Stimulated activated memory B cell treated with anti-CD40 and anti-IgM and Interleukin-4, amounts not matched to agents 10 μg/mL and 1 μg/mL and 100 μg/mL, for 72 hours (primary cell): ENCODE results near the gene UNC13D.
"Not testable (repeated sequence)": the region's sequence is repeated elsewhere in the genome, so short reads cannot be mapped to it uniquely, and the experiment has no call there.

Experiments
- ATAC-seq: fragments of 150-1000 bp; cut with Tn5 transposase; 2 replicates; pipeline ENCODE4 v1.10.0; 2021
- H3K27ac Mint-ChIP-seq: one replicate; pipeline ENCODE4 v1.8.0; 2022; ENCODE audit warnings: mild to moderate bottlenecking, mixed read lengths
- H3K27me3 Mint-ChIP-seq: one replicate; pipeline ENCODE4 v1.8.0; 2022; ENCODE audit warnings: mixed read lengths
- H3K36me3 Mint-ChIP-seq: one replicate; pipeline ENCODE4 v1.8.0; 2022; ENCODE audit warnings: mixed read lengths
- H3K4me1 Mint-ChIP-seq: one replicate; pipeline ENCODE4 v1.8.0; 2022; ENCODE audit warnings: mixed read lengths
- H3K4me3 Mint-ChIP-seq: one replicate; pipeline ENCODE4 v1.8.0; 2022; ENCODE audit warnings: mild to moderate bottlenecking, moderate library complexity, mixed read lengths
- H3K9me3 Mint-ChIP-seq: one replicate; pipeline ENCODE4 v1.8.0; 2022; ENCODE audit warnings: mixed read lengths

Gene UNC13D

DNA sequence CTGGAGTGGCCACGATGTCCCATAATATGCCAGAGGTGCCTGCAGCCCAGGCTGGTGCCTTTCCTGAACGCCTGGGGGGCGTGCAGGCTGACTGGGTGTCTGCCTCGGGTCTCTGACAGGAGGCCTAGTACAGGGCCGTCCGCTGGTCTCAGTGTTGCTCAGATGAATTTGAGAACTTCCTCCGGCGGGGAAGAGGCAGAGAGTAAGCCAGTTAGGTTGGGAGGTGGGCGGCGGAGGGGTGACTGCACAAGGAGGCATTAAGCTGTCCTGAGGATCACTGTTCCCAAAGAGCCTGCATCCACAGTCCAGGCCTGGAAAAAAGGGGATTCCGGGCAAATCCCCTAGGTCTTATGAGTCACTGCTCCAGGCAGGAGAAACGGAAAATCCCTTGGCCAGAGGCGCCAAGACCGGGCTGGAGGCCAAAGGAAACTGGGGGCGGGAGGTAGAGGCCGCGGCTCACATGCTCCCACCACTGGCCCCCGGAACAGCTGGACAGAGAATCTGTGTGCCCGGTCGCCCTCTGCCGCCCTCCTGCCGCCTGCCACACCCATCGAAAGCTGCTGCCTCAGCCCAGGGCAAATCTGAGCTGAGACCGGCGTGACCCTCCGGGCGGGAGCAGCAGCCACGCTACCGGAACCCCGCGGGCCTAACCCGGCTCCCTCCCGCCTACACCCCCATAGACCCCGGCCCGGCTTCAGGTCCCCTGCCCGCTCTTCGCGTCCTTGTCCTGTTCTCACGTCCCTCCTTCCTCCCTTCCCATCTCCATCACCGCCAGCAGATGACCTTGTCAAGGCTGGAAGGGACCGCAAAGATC, 32.9 kb upstream of the UNC13D start:
- Mint-ChIP-seq H3K9me3 (no peaks in the 10 kb centered on the region), H3K36me3 (no peaks in the 10 kb centered on the region), H3K27ac (peak overlapping the region; percentile 71), H3K27me3 (no peaks in the 10 kb centered on the region), H3K4me1 (peaks cover 34% of the 10 kb centered on the region), H3K4me3 (peak overlapping the region; percentile 74)
- peak; percentile 38 for ATAC-seq

DNA sequence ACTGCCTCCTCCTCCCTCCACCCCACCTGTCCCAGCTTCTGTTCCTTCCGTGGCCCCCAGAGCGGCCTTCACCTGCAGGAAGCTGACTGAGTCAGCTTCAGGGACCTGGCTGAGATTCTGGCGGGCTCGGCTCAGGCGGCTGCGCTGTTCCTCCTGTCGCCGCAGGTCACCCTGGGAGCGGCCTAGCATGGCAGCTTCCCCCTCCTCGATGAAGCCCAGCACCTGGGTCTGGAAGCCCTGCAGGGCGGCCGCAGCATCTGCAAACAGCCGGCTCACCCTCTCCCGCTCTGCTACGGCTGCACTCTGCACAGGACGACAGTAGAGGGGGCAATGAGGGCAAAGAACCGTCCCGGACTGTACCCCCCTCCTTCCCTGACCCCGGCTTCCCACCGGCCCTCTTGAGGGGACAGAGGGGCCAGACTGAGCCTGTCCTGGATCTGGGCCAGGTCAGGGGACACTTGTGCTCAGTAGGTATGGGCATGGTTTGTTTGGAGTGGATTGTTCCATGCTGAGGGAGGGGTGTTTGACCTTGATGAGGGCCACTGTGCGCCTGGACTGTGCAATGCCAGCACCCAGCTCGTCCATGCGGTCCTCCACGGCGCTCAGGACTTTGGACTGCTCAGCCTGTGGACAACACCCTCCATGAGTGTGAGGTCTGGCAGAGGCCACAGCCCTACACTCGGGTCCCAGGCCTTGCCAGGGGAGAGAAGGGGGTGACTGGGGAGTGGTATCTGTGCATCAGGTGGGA, 32.2 kb upstream of the UNC13D start:
- H3K4me1 Mint-ChIP-seq: peaks cover 34% of the 10 kb centered on the region
- ATAC-seq: peak; percentile 70
- H3K4me3 Mint-ChIP-seq: peak overlapping the region; percentile 74
- H3K27ac Mint-ChIP-seq: peak overlapping the region; percentile 71
- no peaks in the 10 kb centered on the region for H3K27me3 Mint-ChIP-seq
- no peaks in the 10 kb centered on the region for H3K36me3 Mint-ChIP-seq
- no peaks in the 10 kb centered on the region for H3K9me3 Mint-ChIP-seq

DNA sequence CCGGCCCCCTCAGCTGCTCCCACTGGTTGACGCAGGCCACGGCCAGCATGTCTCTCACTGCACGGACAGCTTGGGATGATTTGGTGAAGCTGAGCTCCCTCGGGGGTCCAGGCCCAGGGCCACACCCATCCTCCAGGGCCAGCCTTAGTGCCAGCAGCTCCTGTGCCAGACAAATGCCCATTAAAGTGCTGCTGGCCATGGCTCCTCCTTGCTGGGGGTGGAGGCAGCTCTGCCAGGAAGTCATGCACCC, 31.7 kb upstream of the UNC13D start:
- H3K27me3 Mint-ChIP-seq: no peaks in the 10 kb centered on the region
- H3K9me3 Mint-ChIP-seq: no peaks in the 10 kb centered on the region
- H3K36me3 Mint-ChIP-seq: no peaks in the 10 kb centered on the region
- peak overlapping the region; percentile 71 for H3K27ac Mint-ChIP-seq
- peaks cover 34% of the 10 kb centered on the region for H3K4me1 Mint-ChIP-seq
- ATAC-seq: no peak
- H3K4me3 Mint-ChIP-seq: peak overlapping the region; percentile 74

DNA sequence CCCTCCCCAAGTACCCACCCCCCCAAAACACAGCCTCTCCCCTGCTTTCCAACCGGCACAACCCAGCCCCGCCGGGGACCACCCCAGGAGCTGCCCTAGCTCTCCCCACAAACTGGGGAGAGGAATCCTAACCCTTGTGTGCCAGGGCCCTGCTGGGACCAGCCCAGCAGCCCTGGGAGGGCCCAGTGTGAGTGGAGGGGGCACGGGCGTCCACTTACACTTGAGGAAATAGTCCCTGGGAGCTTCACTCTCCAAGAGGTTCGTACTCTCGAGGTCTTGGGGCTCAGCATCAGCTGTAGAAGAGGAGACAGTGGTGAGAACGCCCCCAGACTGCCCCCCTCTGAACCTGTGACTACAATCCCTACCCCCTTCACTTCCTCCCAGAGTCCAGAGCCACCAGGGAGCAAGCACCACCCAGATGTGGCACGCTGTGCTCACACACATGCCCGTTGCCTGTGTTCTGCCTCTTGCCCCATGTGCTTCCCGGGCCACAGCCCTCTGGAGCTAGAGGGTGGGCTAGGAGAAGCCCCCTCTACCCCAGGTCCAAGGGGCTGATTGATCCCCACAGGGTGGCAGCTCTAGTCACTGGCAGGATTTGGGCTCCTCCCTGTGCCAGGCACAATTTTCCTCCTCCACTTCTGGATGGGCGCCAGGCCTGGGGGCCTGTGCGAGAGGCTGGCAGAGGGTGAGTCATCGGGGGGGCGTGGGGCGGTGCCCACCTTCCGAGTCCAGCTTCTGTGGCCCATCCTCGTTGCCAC, 31.2 kb upstream of the UNC13D start:
- peak overlapping the region; percentile 74 for H3K4me3 Mint-ChIP-seq
- peaks cover 34% of the 10 kb centered on the region for H3K4me1 Mint-ChIP-seq
- no peaks in the 10 kb centered on the region for H3K27me3 Mint-ChIP-seq
- H3K27ac Mint-ChIP-seq: peak overlapping the region; percentile 71
- no peaks in the 10 kb centered on the region for H3K9me3 Mint-ChIP-seq
- H3K36me3 Mint-ChIP-seq: no peaks in the 10 kb centered on the region
- no peak for ATAC-seq

DNA sequence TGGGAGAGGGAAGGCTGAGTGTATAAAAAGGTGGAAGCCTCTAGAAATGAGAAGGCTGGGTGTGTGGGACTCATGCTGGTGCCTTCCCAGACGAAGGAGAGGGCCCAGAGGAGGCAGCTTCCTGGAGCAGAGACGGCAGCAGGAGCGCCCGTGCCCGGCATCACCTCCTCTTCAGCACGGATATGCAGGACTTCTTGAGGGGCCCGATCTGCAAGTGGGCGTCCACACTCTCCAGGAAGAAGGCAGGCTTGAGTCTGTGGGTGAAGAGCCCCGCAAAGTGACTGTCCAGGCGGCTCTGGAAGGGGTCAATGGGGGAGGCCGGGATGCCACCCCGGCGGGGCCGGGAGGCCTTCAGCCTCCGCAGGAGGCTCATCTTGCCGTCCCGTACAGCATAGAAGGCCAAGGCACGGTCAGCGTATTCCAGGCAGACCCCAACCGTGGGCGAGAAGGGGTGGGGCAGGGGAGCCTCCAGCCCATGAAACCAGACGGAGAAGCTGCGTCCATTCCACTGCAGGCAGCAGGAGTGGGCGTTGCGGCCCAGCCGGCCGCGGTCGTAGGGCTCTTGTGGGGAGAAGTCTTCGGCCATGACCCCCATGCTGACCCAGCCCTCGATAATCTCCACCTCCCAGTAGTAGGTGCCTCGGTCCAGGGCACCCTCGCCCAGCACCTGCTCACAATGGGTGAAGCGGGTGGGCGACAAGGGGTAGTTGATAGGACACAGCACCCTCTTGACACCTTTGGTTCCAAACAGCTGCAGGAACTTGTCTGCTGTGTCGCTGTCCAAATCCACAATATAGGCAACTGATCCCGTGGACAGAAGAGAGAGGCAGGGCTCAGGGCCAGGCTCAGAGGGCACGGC, 30.3 kb upstream of the UNC13D start:
- H3K27me3 Mint-ChIP-seq: no peaks in the 10 kb centered on the region
- H3K4me3 Mint-ChIP-seq: no peak overlapping the region
- ATAC-seq: no peak
- H3K4me1 Mint-ChIP-seq: peaks cover 34% of the 10 kb centered on the region
- H3K9me3 Mint-ChIP-seq: no peaks in the 10 kb centered on the region
- no peak overlapping the region for H3K27ac Mint-ChIP-seq
- no peaks in the 10 kb centered on the region for H3K36me3 Mint-ChIP-seq

DNA sequence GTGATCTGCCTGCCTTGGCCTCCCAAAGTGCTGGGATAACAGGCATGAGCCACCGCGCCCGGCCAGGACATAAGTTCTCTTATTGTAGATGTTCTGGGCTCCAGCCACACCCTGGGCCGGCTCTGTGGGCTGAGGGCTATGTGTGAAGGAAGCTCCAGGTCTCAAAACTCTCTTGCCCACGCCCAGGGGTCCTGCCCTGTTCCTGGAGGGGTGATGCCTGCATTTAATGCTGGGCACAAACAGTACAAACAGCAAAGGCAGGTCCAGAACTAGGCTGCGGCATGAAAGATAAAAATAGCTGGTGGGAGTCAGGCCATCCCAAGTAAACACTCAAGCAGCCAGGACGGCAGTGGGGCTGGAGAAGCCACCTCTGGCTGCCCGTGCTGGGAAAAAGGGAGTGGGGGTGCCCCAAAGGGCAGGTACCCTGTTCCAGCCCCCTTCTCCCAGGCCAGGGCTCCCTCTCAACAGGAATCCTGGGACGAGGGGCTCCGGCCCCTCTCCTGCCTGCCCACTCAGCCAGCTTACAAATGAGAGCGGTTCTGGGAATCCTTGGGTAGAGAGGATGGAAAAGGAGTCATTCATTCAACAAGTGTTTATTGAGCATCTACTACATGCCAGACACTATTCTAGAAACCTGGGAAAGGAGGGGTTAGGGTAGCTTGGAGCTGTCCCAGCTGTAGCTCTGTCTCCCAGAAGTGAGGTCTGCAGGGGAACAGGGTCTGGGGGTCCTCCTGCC, 29.6 kb upstream of the UNC13D start:
- Mint-ChIP-seq H3K9me3 (no peaks in the 10 kb centered on the region), H3K27ac (peak overlapping the region; percentile 48), H3K27me3 (no peaks in the 10 kb centered on the region), H3K4me1 (peaks cover 28% of the 10 kb centered on the region), H3K4me3 (no peak overlapping the region), H3K36me3 (no peaks in the 10 kb centered on the region)
- ATAC-seq: no peak

DNA sequence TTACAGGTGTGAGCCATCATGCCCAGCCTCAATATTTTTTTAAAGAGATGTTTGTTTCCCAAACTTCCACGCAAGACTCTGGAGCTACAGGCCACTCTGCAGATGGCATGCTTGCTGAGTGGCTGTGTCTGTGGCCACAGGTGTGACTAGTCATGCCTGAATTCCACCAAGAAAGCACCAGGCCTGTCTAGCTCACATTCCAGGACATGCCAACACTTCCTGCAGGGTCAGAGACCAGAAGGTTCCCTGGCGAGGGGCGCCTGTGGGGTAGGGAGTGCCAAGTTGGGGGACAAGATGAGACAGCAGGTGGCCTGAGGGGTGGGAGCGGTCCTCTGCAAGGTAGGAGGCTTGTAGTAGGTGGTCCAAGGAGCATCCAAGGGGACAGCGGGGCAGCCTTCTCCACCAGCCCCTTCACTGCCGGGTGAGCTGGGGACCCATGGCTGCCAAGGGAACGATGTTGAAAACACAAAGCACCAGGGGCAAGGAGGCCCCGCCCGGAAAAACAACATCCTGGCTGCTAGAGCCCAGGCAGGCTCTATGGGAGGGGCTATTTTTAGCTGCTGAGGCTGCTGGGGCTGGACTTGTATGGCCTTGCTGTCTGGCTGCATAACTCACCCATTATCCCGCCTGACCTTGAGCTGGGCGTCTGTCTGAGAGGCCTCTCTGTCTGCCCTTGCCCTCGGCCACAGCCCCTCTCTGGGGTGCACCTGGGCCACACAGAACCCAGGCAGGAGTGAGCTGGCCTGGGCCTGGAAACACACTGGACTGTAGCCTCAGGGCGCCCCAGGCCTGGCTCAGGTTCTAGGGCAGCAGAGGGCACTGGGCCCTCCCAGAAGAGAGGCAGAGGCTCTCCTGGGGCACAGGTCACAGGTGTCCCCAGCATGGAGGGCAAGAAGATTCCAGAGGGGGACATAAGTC, 28.5 kb upstream of the UNC13D start:
- Mint-ChIP-seq H3K36me3 (no peaks in the 10 kb centered on the region), H3K27me3 (no peaks in the 10 kb centered on the region), H3K27ac (no peak overlapping the region), H3K4me1 (peaks cover 22% of the 10 kb centered on the region), H3K9me3 (no peaks in the 10 kb centered on the region), H3K4me3 (no peak overlapping the region)
- no peak for ATAC-seq

DNA sequence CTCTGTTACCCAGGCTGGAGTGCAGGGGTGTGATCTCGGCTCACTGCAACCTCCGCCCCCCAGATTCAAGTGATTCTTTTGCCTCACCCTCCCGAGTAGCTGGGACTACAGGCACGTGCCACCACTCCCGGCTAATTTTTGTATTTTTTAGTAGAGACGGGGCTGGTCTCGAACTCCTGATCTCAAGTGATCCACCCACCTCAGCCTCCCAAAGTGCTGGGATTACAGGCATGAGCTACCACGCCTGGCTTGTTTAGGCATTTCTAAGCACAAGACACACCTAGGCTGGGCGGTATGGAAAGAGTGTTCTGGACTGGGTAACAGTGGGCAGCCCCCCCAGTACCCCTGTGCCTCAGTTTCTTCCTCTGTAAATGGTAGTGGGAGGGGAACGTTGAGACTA, 26.0 kb upstream of the UNC13D start:
- H3K27ac Mint-ChIP-seq, H3K4me3 Mint-ChIP-seq, H3K27me3 Mint-ChIP-seq, H3K36me3 Mint-ChIP-seq, H3K4me1 Mint-ChIP-seq, H3K9me3 Mint-ChIP-seq, ATAC-seq: not testable (repeated sequence)

DNA sequence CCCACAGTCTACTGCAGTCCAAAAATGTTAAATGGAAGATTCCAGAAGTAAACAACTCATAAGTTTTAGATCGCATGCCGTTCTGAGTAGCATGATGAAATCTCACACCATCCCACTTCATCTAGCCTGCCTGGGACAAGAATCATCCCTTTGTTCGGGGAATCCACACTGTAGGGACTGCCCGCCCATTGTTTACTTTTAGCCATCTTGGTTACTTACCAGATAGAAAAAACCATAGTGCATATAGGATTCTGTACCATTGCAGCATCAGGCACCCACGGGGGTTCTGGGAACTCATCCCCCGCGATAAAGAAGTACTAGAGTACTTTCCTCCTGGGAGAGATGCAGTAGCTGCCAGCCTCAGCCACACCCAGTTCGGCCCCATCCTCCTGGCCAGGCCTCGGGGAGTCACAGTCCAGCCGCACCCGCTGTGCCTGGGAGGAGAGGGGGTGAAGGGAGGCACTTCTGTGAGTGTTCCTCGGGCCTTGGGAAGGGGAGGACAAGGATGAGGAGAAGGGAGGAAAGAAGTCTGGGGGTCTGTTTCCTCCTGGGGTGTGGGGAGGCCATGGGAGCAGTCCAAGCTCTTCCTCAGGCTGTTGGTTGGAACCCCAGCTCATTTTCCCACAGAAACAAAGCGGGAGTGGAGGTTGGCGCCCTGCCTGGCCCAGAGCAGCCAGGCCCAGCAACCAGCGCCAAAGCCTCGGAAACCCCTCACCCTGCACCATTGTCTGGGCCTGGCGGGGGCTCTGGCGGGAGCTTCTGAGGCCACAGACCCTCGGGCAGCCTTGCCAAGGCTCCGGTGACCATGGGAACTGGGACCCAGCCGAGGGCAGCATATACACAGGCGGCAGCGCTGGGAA, 25.3 kb upstream of the UNC13D start:
- H3K27me3 Mint-ChIP-seq: no peaks in the 10 kb centered on the region
- H3K27ac Mint-ChIP-seq: no peak overlapping the region
- H3K4me3 Mint-ChIP-seq: no peak overlapping the region
- no peaks in the 10 kb centered on the region for H3K9me3 Mint-ChIP-seq
- no peaks in the 10 kb centered on the region for H3K36me3 Mint-ChIP-seq
- no peak for ATAC-seq
- peaks cover 9% of the 10 kb centered on the region for H3K4me1 Mint-ChIP-seq

DNA sequence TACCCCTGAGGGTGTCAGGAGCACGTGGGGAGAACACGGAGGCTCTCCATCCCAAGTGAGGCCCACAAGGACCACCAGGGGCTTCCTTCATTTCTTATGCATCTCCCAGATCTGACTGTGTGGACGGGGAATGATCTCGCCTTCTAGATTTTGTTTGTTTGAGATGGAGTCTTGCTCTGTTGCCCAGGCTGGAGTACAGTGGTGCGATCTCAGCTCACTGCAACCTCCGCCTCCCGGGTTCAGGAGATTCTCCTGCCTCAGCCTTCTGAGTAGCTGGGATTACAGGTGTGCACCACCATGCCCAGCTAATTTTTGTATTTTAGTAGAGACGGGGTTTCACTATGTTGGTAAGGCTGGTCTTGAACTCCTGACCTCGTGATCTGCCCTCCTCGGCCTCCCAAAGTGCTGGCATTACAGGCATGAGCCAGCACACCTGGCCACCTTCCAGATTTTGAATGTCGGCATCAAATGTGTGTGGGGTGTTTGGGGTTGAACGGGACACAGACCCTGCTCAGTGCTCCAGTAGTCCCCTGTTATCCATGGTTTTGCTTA, 24.6 kb upstream of the UNC13D start:
- not testable (repeated sequence) for ATAC-seq, H3K9me3 Mint-ChIP-seq, H3K27ac Mint-ChIP-seq, H3K36me3 Mint-ChIP-seq, H3K27me3 Mint-ChIP-seq, H3K4me3 Mint-ChIP-seq
- H3K4me1 Mint-ChIP-seq: peaks cover 16% of the 10 kb centered on the region

DNA sequence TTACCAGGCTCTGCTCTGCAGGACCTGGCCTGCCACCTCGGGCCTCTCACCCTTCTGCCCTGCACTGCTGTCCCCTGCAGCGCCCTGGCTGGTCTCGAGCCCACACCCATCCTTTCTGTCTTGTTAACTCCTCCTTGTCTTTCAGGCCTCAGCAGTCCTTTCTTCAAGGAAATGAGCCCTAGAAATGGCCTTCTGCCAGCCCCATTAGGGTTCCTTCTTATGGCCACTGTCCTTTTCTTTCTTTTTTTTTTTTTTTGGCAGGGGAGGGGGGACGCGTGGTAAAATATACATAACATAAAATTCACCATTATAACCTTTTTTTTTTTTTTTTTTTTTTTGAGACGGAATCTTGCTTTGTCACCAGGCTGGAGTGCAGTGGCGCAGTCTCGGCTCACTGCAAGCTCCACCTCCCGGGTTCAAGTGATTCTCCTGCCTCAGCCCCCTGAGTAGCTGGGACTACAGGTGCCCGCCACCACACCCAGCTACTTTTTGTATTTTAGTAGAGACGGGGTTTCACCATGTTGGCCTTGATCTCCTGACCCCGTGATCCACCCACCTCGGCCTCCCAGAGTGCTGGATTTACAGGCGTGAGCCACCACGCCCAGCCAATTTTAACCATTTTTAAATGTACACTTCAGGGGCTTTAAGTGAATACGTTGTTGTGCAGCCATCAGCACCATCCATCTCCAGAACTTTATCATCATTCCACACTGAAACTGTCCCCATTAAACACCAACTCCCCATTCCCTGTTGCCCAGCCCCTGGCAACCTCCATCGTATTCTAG, 21.4 kb upstream of the UNC13D start:
- not testable (repeated sequence) for H3K27me3 Mint-ChIP-seq, H3K4me3 Mint-ChIP-seq, ATAC-seq, H3K36me3 Mint-ChIP-seq, H3K9me3 Mint-ChIP-seq
- Mint-ChIP-seq H3K4me1 (peaks cover 17% of the 10 kb centered on the region), H3K27ac (peak overlapping the region; percentile 76)

DNA sequence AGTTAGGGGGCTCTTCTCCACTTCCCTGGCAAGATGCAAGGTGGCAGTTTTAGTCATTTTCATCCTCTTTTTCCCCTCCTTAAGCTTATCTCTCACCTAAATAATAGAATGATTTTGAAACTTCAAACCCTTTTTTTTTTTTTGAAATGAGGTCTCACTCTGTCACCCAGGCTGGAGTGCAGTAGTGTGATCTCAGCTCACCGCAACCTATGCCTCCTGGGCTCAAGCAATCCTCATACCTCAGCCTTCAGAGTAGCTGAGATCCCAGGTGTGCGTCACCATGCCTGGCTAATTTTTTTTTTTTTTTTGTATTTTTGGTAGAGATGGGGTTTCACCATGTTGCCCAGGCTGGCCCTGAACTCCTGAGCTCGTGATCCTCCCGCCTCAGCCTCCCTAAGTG, 20.7 kb upstream of the UNC13D start:
- peak; percentile 31 for ATAC-seq
- H3K4me3 Mint-ChIP-seq: not testable (repeated sequence)
- peaks cover 17% of the 10 kb centered on the region for H3K4me1 Mint-ChIP-seq

More for the DNA sequence above, 20.7 kb upstream of the UNC13D start:
- H3K27me3 Mint-ChIP-seq, H3K9me3 Mint-ChIP-seq, H3K36me3 Mint-ChIP-seq: not testable (repeated sequence)
- peak overlapping the region; percentile 76 for H3K27ac Mint-ChIP-seq
